Activated T-cell treated with anti-CD3 and anti-CD28 coated beads, Interleukin-2, amount 50 U/mL, for 4 hours (primary cell): ENCODE results near the gene DHRS2. TPM values are rescaled to one million over a fixed set of nuclear protein-coding genes. Genes with fewer than 3 reads are reported as not detected.
A peak's percentile ranks its signal among the peaks of the same experiment; 100 is the strongest.

Source experiments
- ATAC-seq, 2 donors: fragments of 200-7000 bp; cut with Tn5 transposase; one replicate each; pipeline ENCODE4 v1.10.0; 2021
- DNase-seq: peaks from one replicate; pipeline ENCODE4 v3.0.0-alpha.2; 2020
- H3K27me3 Mint-ChIP-seq: one replicate; pipeline ENCODE4 v1.8.0; 2021; ENCODE audit warnings: low read depth, mixed read lengths
- H3K36me3 Mint-ChIP-seq: one replicate; pipeline ENCODE4 v1.8.0; 2022; ENCODE audit warnings: mixed read lengths; ENCODE audit not compliant: insufficient read depth
- H3K4me1 Mint-ChIP-seq: one replicate; pipeline ENCODE4 v1.8.0; 2021; ENCODE audit warnings: low read depth, mixed read lengths
- H3K4me3 Mint-ChIP-seq: one replicate; pipeline ENCODE4 v1.8.0; 2021; ENCODE audit warnings: mild to moderate bottlenecking, moderate library complexity, mixed read lengths
- H3K9me3 Mint-ChIP-seq: one replicate; pipeline ENCODE4 v1.8.0; 2021; ENCODE audit warnings: mixed read lengths
- total RNA-seq, 3 donors: library from RNA; stranded (reverse); gene quantifications; one replicate each; pipeline ENCODE4 v1.2.1, GENCODE V29; 2021

The DHRS2 gene
- total RNA-seq, 3 donors from 2014 or later: 1.4 to 3.2 (median 1.7) TPM

- Mint-ChIP-seq H3K27me3 (peaks cover 11% of the 10 kb centered on the region), H3K36me3 (peaks cover 2% of the 10 kb centered on the region), H3K4me3 (no peak overlapping the region), H3K4me1 (no peaks in the 10 kb centered on the region), H3K9me3 (peaks cover 11% of the 10 kb centered on the region)
- no peak for DNase-seq
- no peak for ATAC-seq
These were observed 15.9 kb upstream of the DHRS2 start for GRCh38 chr14:23620177-23620702.

- Mint-ChIP-seq H3K4me3 (no peak overlapping the region), H3K9me3 (peaks cover 14% of the 10 kb centered on the region), H3K36me3 (peaks cover 2% of the 10 kb centered on the region), H3K27me3 (peaks cover 13% of the 10 kb centered on the region), H3K4me1 (no peaks in the 10 kb centered on the region)
- DNase-seq: no peak
- no peak for ATAC-seq
These were observed 14.8 kb upstream of the DHRS2 start for GRCh38 chr14:23621204-23621931.

GRCh38 chr14:23621932-23622730 is 14.0 kb upstream of the DHRS2 start:
- no peak for DNase-seq
- ATAC-seq: no peak
- Mint-ChIP-seq H3K4me3 (no peak overlapping the region), H3K27me3 (peaks cover 13% of the 10 kb centered on the region), H3K4me1 (no peaks in the 10 kb centered on the region), H3K9me3 (peaks cover 14% of the 10 kb centered on the region), H3K36me3 (peaks cover 2% of the 10 kb centered on the region)

GRCh38 chr14:23622990-23623389 is 13.2 kb upstream of the DHRS2 start:
- H3K27me3 Mint-ChIP-seq: peaks cover 13% of the 10 kb centered on the region
- no peak for DNase-seq
- H3K36me3 Mint-ChIP-seq: peaks cover 2% of the 10 kb centered on the region
- no peaks in the 10 kb centered on the region for H3K4me1 Mint-ChIP-seq
- ATAC-seq: no peak
- peaks cover 14% of the 10 kb centered on the region for H3K9me3 Mint-ChIP-seq
- no peak overlapping the region for H3K4me3 Mint-ChIP-seq

GRCh38 chr14:23623962-23624361 is 12.2 kb upstream of the DHRS2 start:
- Mint-ChIP-seq H3K36me3 (peaks cover 2% of the 10 kb centered on the region), H3K27me3 (peaks cover 13% of the 10 kb centered on the region)
- no peak for ATAC-seq

GRCh38 chr14:23624830-23625404 is 11.2 kb upstream of the DHRS2 start:
- H3K27me3 Mint-ChIP-seq: peaks cover 11% of the 10 kb centered on the region
- peaks cover 14% of the 10 kb centered on the region for H3K9me3 Mint-ChIP-seq
- H3K4me1 Mint-ChIP-seq: no peaks in the 10 kb centered on the region
- DNase-seq (no peak), ATAC-seq (no peak)
- H3K36me3 Mint-ChIP-seq: peaks cover 2% of the 10 kb centered on the region
- no peak overlapping the region for H3K4me3 Mint-ChIP-seq

More at GRCh38 chr14:23623962-23624361, 12.2 kb upstream of the DHRS2 start:
- H3K4me1 Mint-ChIP-seq: no peaks in the 10 kb centered on the region
- peaks cover 14% of the 10 kb centered on the region for H3K9me3 Mint-ChIP-seq
- no peak for DNase-seq
- H3K4me3 Mint-ChIP-seq: no peak overlapping the region

GRCh38 chr14:23626946-23627345 is 9.2 kb upstream of the DHRS2 start:
- Mint-ChIP-seq H3K4me1 (peaks cover under 1% of the 10 kb centered on the region), H3K4me3 (no peak overlapping the region), H3K27me3 (peaks cover 9% of the 10 kb centered on the region), H3K9me3 (peaks cover 14% of the 10 kb centered on the region), H3K36me3 (peaks cover 2% of the 10 kb centered on the region)
- no peak for ATAC-seq
- DNase-seq: no peak

GRCh38 chr14:23627961-23628360 is 8.2 kb upstream of the DHRS2 start:
- Mint-ChIP-seq H3K9me3 (peaks cover 14% of the 10 kb centered on the region), H3K36me3 (peaks cover 2% of the 10 kb centered on the region)
- ATAC-seq: no peak

GRCh38 chr14:23629204-23629603 is 7.0 kb upstream of the DHRS2 start:
- no peak overlapping the region for H3K4me3 Mint-ChIP-seq
- peaks cover 13% of the 10 kb centered on the region for H3K9me3 Mint-ChIP-seq
- H3K4me1 Mint-ChIP-seq: peaks cover 8% of the 10 kb centered on the region
- no peak for DNase-seq
- peaks cover 3% of the 10 kb centered on the region for H3K27me3 Mint-ChIP-seq
- ATAC-seq: no peak
- peaks cover 2% of the 10 kb centered on the region for H3K36me3 Mint-ChIP-seq

More at GRCh38 chr14:23627961-23628360, 8.2 kb upstream of the DHRS2 start:
- DNase-seq: no peak
- Mint-ChIP-seq H3K27me3 (peaks cover 3% of the 10 kb centered on the region), H3K4me1 (peaks cover 6% of the 10 kb centered on the region), H3K4me3 (no peak overlapping the region)

- Mint-ChIP-seq H3K27me3 (peaks cover 3% of the 10 kb centered on the region), H3K4me1 (peaks cover 8% of the 10 kb centered on the region), H3K36me3 (no peaks in the 10 kb centered on the region), H3K4me3 (no peak overlapping the region), H3K9me3 (peaks cover 6% of the 10 kb centered on the region)
- DNase-seq (no peak), ATAC-seq (no peak)
These were observed 6.2 kb upstream of the DHRS2 start for GRCh38 chr14:23629832-23630396.

GRCh38 chr14:23630687-23631086 is 5.5 kb upstream of the DHRS2 start:
- Mint-ChIP-seq H3K36me3 (no peaks in the 10 kb centered on the region), H3K27me3 (no peaks in the 10 kb centered on the region), H3K9me3 (no peaks in the 10 kb centered on the region), H3K4me3 (no peak overlapping the region), H3K4me1 (peaks cover 8% of the 10 kb centered on the region)
- DNase-seq: no peak
- ATAC-seq: no peak

GRCh38 chr14:23631234-23631633 is 4.9 kb upstream of the DHRS2 start:
- no peaks in the 10 kb centered on the region for H3K27me3 Mint-ChIP-seq
- peaks cover 8% of the 10 kb centered on the region for H3K4me1 Mint-ChIP-seq
- no peak overlapping the region for H3K4me3 Mint-ChIP-seq
- DNase-seq: no peak
- no peaks in the 10 kb centered on the region for H3K9me3 Mint-ChIP-seq
- ATAC-seq: no peak
- no peaks in the 10 kb centered on the region for H3K36me3 Mint-ChIP-seq

GRCh38 chr14:23631702-23632460 is 4.3 kb upstream of the DHRS2 start:
- peak overlapping the region; percentile 72 for H3K4me3 Mint-ChIP-seq
- no peaks in the 10 kb centered on the region for H3K27me3 Mint-ChIP-seq
- DNase-seq (peak; percentile 62), ATAC-seq (peak; percentile 75 to 84)
- no peaks in the 10 kb centered on the region for H3K36me3 Mint-ChIP-seq
- H3K4me1 Mint-ChIP-seq: peaks cover 8% of the 10 kb centered on the region
- H3K9me3 Mint-ChIP-seq: no peaks in the 10 kb centered on the region
